ENCODE measurements around the gene HIF3A.

- TF ChIP-seq, protein P1, sequence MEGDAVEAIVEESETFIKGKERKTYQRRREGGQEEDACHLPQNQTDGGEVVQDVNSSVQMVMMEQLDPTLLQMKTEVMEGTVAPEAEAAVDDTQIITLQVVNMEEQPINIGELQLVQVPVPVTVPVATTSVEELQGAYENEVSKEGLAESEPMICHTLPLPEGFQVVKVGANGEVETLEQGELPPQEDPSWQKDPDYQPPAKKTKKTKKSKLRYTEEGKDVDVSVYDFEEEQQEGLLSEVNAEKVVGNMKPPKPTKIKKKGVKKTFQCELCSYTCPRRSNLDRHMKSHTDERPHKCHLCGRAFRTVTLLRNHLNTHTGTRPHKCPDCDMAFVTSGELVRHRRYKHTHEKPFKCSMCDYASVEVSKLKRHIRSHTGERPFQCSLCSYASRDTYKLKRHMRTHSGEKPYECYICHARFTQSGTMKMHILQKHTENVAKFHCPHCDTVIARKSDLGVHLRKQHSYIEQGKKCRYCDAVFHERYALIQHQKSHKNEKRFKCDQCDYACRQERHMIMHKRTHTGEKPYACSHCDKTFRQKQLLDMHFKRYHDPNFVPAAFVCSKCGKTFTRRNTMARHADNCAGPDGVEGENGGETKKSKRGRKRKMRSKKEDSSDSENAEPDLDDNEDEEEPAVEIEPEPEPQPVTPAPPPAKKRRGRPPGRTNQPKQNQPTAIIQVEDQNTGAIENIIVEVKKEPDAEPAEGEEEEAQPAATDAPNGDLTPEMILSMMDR (IDR thresholded peaks at IDR 0.05), result no peak
- TF ChIP-seq EZH2 (IDR thresholded peaks at IDR 0.05), result no peak
Measured at GRCh38 chr19:46392837-46393236, 96.0 kb downstream of the HIF3A start.

All from neural progenitor cell (in vitro differentiated cells).